Mesendoderm (in vitro differentiated cells): ENCODE data around the gene CDK14.
A peak's percentile ranks its signal among the peaks of the same experiment; 100 is the strongest.

Source experiments
- DNase-seq: peaks from one replicate; pipeline ENCODE4 v3.0.0; 2013
- H2AK5ac ChIP-seq: 2 replicates; pipeline ENCODE4 v1.6.1; 2013; ENCODE audit warnings: low read length, inconsistent platforms
- H2BK120ac ChIP-seq: 2 replicates; pipeline ENCODE4 v1.6.1; 2013; ENCODE audit warnings: low read depth, mild to moderate bottlenecking, low read length, moderate library complexity, mixed read lengths
- H2BK15ac ChIP-seq: replicated peaks from 2 replicates; pipeline ENCODE4 v1.6.1; 2013; ENCODE audit warnings: low read depth, mild to moderate bottlenecking, moderate library complexity
- H2BK5ac ChIP-seq: 2 replicates; pipeline ENCODE4 v1.6.1; 2013; ENCODE audit warnings: low read length, inconsistent platforms
- H3K18ac ChIP-seq: 2 replicates; pipeline ENCODE4 v1.6.1; 2013; ENCODE audit warnings: mild to moderate bottlenecking, low read length, mixed read lengths
- H3K23ac ChIP-seq: one replicate; pipeline ENCODE4 v1.6.1; 2013; ENCODE audit warnings: low read length
- H3K27ac ChIP-seq: 2 replicates; pipeline ENCODE4 v1.5.1; 2013; ENCODE audit warnings: low read depth, mild to moderate bottlenecking, inconsistent platforms, low read length, moderate library complexity
- H3K27me3 ChIP-seq: 2 replicates; pipeline ENCODE4 v1.6.1; 2013; ENCODE audit warnings: low read length, control low read depth, mild to moderate bottlenecking, inconsistent platforms; ENCODE audit not compliant: insufficient read depth, poor library complexity
- H3K36me3 ChIP-seq: 2 replicates; pipeline ENCODE4 v1.6.1; 2013; ENCODE audit warnings: low read length, inconsistent platforms; ENCODE audit not compliant: control insufficient read depth, insufficient read depth
- H3K4ac ChIP-seq: one replicate; pipeline ENCODE4 v1.6.1; 2013; ENCODE audit warnings: low read depth, mild to moderate bottlenecking, low read length, moderate library complexity
- H3K4me1 ChIP-seq: 2 replicates; pipeline ENCODE4 v1.6.1; 2013; ENCODE audit warnings: low read depth, low read length, inconsistent platforms; ENCODE audit not compliant: control insufficient read depth
- H3K4me2 ChIP-seq: 2 replicates; pipeline ENCODE4 v1.6.1; 2013; ENCODE audit warnings: low read length
- H3K4me3 ChIP-seq: 2 replicates; pipeline ENCODE4 v1.5.1; 2013; ENCODE audit warnings: mild to moderate bottlenecking, low read length
- H3K56ac ChIP-seq: one replicate; pipeline ENCODE4 v1.6.1; 2013; ENCODE audit warnings: low read length
- H3K79me1 ChIP-seq: 2 replicates; pipeline ENCODE4 v1.6.1; 2013; ENCODE audit warnings: low read length, inconsistent platforms
- H3K79me2 ChIP-seq: 2 replicates; pipeline ENCODE4 v1.6.1; 2013; ENCODE audit warnings: mild to moderate bottlenecking, low read length; ENCODE audit not compliant: control insufficient read depth, insufficient read depth
- H3K9ac ChIP-seq: 2 replicates; pipeline ENCODE4 v1.6.1; 2013; ENCODE audit warnings: low read length, inconsistent platforms
- H4K5ac ChIP-seq: one replicate; pipeline ENCODE4 v1.6.1; 2013; ENCODE audit warnings: low read length
- H4K8ac ChIP-seq: one replicate; pipeline ENCODE4 v1.6.1; 2013; ENCODE audit warnings: low read depth, mild to moderate bottlenecking, control low read depth, low read length, moderate library complexity
- WGBS: extraction: QIAGEN DNeasy Blood & Tissue Kit; methylation state at CpG from one replicate; pipeline ENCODE4 v1.1.7; 2013; ENCODE audit warnings: low lambda C conversion rate, missing lambda C conversion rate; ENCODE audit not compliant: insufficient coverage; ENCODE audit errors: extremely low coverage; 5-methylcytosine and 5-hydroxymethylcytosine counted together

The CDK14 gene

GRCh38 chr7:90672210-90672609 lies 76.1 kb downstream of the CDK14 start:
- H3K4me3 ChIP-seq, result no peak overlapping the region
- H2BK5ac ChIP-seq, result no peak overlapping the region
- WGBS, result no CpG with 5 or more reads among the region's 2 CpGs
- H3K4ac ChIP-seq, result no peak overlapping the region
- H3K4me1 ChIP-seq, result no peaks in the 10 kb centered on the region
- no peak overlapping the region for H3K9ac ChIP-seq
- no peak overlapping the region for H3K27ac ChIP-seq
- no peak overlapping the region for H3K18ac ChIP-seq
- no peak overlapping the region for H4K8ac ChIP-seq
- H2BK15ac ChIP-seq, result no peak overlapping the region
- H4K5ac ChIP-seq, result no peak overlapping the region
- H3K79me2 ChIP-seq, result peaks cover 4% of the 10 kb centered on the region
- no peak overlapping the region for H3K23ac ChIP-seq
- peaks cover 5% of the 10 kb centered on the region for H3K79me1 ChIP-seq
- H2BK120ac ChIP-seq, result no peak overlapping the region
- DNase-seq, result no peak
- no peaks in the 10 kb centered on the region for H3K36me3 ChIP-seq
- H3K4me2 ChIP-seq, result no peak overlapping the region
- no peaks in the 10 kb centered on the region for H3K27me3 ChIP-seq
- no peak overlapping the region for H2AK5ac ChIP-seq
- no peak overlapping the region for H3K56ac ChIP-seq

DNA sequence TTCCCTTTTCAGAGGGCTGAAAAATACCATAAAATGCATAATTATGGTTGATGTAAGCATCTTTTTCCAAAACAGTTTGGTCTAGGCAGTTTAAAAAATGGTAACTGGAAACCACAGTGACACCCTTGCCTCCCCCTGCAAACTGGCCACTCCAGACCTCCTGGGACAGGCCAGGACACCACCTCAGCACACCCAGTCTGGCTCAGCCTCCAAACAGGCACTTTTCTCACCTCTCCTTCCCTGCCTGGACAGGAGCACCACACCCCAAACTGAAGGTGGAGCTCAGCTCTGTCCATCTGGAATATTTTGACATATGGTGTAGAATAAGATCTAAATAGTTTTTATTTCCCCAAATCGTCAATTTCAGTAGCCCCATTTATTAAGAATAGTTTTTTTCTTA lies 78.5 kb downstream of the CDK14 start:
- H3K79me2 ChIP-seq, result peaks cover 2% of the 10 kb centered on the region
- no peak overlapping the region for H3K4me2 ChIP-seq
- no peak overlapping the region for H3K27ac ChIP-seq
- no peak overlapping the region for H4K5ac ChIP-seq
- no peaks in the 10 kb centered on the region for H3K36me3 ChIP-seq
- H3K9ac ChIP-seq, result no peak overlapping the region
- no peak overlapping the region for H3K4me3 ChIP-seq
- H3K27me3 ChIP-seq, result no peaks in the 10 kb centered on the region
- no peak overlapping the region for H3K56ac ChIP-seq
- H2AK5ac ChIP-seq, result no peak overlapping the region
- H3K4ac ChIP-seq, result no peak overlapping the region
- H3K23ac ChIP-seq, result no peak overlapping the region
- H3K79me1 ChIP-seq, result peaks cover 3% of the 10 kb centered on the region
- H4K8ac ChIP-seq, result no peak overlapping the region
- H2BK5ac ChIP-seq, result no peak overlapping the region
- peaks cover 4% of the 10 kb centered on the region for H3K4me1 ChIP-seq
- no peak overlapping the region for H3K18ac ChIP-seq
- no peak for DNase-seq
- H2BK15ac ChIP-seq, result no peak overlapping the region
- no peak overlapping the region for H2BK120ac ChIP-seq
- WGBS, result no CpG with 5 or more reads among the region's 1 CpG

DNA sequence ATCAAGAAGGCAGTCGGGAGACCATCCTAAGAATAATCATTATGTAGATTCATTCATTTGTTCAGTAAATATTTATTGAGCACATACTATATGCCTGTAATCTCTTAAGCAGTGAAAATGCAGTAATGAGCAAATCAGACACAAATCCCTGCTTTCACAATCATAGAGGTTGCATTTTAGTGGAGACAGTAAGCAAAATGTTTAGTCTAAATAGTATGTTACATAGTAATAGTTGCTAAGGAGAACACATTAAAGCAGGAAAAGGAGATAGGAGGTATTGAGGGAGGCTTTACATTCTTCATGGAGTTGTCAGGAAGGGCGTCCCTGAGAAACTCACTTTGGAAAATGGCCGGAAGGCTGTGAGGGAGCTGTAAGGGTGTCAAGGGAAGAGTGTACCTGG lies 79.9 kb downstream of the CDK14 start:
- Histone ChIP-seq H3K4me3 (no peak overlapping the region), H2BK120ac (no peak overlapping the region), H2AK5ac (no peak overlapping the region), H4K5ac (no peak overlapping the region), H3K4me1 (peaks cover 4% of the 10 kb centered on the region), H3K27me3 (no peaks in the 10 kb centered on the region), H3K27ac (no peak overlapping the region), H3K4ac (no peak overlapping the region), H3K79me2 (peaks cover 2% of the 10 kb centered on the region), H3K23ac (no peak overlapping the region), H3K56ac (no peak overlapping the region), H3K9ac (no peak overlapping the region), H2BK15ac (no peak overlapping the region), H3K18ac (no peak overlapping the region), H4K8ac (no peak overlapping the region), H3K79me1 (peaks cover 3% of the 10 kb centered on the region), H2BK5ac (no peak overlapping the region), H3K36me3 (no peaks in the 10 kb centered on the region), H3K4me2 (no peak overlapping the region)
- DNase-seq, result no peak
- WGBS, result no CpG with 5 or more reads among the region's 3 CpGs

DNA sequence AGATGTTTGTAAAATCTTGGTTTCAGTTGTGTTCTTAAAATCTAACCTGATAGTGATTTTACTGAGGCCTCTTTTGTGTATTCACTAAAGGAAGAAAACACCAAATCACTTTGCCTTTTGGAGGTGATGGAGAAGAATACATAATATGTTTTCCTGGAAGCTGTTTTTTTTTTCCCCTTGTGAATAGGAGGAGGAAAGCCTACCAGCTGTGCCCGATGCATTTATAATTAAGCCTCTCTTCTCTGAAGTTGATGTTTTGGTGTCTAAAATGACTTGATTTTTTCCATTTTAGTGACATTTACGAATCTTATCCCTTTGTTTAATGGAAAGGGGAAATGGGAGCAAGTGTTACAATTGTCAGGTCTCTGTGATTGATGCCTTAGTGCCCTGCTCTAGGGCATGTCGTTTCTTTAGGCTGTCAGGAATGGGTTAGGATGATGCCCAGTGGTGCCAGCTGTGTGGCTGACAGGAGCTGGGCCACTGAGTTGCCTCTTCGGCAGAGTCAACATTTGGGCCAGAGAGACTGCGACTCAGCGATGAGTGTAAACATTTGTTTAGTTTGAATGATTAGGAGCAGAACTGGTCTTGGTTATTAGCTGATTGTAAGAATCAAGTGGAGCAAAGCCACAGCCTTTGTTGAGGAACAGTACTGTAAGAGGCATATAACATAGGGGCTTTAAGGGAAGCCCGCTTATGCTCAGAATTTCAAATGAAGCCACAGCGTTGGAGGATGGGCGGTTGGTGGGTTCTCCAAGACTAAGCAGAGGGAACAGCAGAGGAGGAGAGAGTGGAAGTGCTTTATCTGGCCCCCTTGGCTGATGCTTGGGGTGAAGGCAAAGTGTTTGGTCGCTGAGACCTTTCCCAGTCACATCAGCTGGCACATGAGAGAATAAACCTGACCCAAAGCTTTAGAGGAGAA lies 81.6 kb downstream of the CDK14 start:
- Histone ChIP-seq H3K4me3 (no peak overlapping the region), H3K18ac (no peak overlapping the region), H3K23ac (no peak overlapping the region), H3K56ac (no peak overlapping the region), H4K8ac (no peak overlapping the region), H3K4me1 (peaks cover 4% of the 10 kb centered on the region), H2BK120ac (peak overlapping the region; percentile 74), H2AK5ac (no peak overlapping the region), H3K79me1 (peaks cover 4% of the 10 kb centered on the region), H3K4ac (no peak overlapping the region), H2BK15ac (no peak overlapping the region), H4K5ac (no peak overlapping the region), H3K27ac (no peak overlapping the region), H3K27me3 (no peaks in the 10 kb centered on the region), H3K9ac (no peak overlapping the region), H3K4me2 (no peak overlapping the region), H2BK5ac (no peak overlapping the region), H3K79me2 (peaks cover 2% of the 10 kb centered on the region), H3K36me3 (no peaks in the 10 kb centered on the region)
- WGBS, result no CpG with 5 or more reads among the region's 10 CpGs
- DNase-seq, result no peak

DNA sequence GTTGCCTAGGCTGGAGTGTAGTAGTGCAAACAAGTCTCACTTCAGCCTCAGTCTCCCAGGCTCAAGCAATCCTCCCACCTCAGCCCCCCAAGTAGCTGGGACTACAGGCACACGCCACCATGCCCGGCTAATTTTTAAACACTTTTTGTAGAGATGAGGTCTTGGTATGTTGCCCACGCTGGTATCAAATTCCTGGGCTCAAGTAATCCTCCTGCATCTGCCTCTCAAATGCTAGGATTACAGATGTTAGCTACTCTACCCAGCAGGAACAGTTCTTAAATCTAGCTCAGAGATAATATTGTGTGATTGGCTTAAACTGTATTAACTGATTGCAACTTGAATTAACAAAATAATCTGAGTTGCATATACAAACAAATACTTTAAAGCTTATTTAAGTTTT lies 82.9 kb downstream of the CDK14 start:
- Histone ChIP-seq H3K4me2 (no peak overlapping the region), H3K56ac (no peak overlapping the region), H3K4me3 (no peak overlapping the region), H3K27ac (no peak overlapping the region), H3K4me1 (peaks cover 4% of the 10 kb centered on the region), H3K4ac (no peak overlapping the region), H2BK15ac (no peak overlapping the region), H2BK5ac (no peak overlapping the region), H4K5ac (no peak overlapping the region), H2BK120ac (no peak overlapping the region), H3K9ac (no peak overlapping the region), H4K8ac (no peak overlapping the region), H3K36me3 (no peaks in the 10 kb centered on the region), H3K79me1 (peaks cover 5% of the 10 kb centered on the region), H2AK5ac (no peak overlapping the region), H3K79me2 (peaks cover 2% of the 10 kb centered on the region), H3K23ac (no peak overlapping the region), H3K18ac (no peak overlapping the region), H3K27me3 (no peaks in the 10 kb centered on the region)
- peak; percentile 46 for DNase-seq
- no CpG with 5 or more reads among the region's 3 CpGs for WGBS

GRCh38 chr7:90680484-90680883 lies 84.4 kb downstream of the CDK14 start:
- no peak overlapping the region for H4K8ac ChIP-seq
- no peak overlapping the region for H3K9ac ChIP-seq
- peaks cover 5% of the 10 kb centered on the region for H3K79me1 ChIP-seq
- no peak overlapping the region for H2BK120ac ChIP-seq
- H3K4me1 ChIP-seq, result peaks cover 4% of the 10 kb centered on the region
- no peak overlapping the region for H3K4me2 ChIP-seq
- H3K4ac ChIP-seq, result no peak overlapping the region
- H3K23ac ChIP-seq, result no peak overlapping the region
- H2BK15ac ChIP-seq, result no peak overlapping the region
- H2AK5ac ChIP-seq, result no peak overlapping the region
- no peak overlapping the region for H3K4me3 ChIP-seq
- H4K5ac ChIP-seq, result no peak overlapping the region
- H3K18ac ChIP-seq, result no peak overlapping the region
- no peak overlapping the region for H3K27ac ChIP-seq
- WGBS, result no CpG with 5 or more reads among the region's 4 CpGs
- DNase-seq, result no peak
- H3K79me2 ChIP-seq, result peaks cover 2% of the 10 kb centered on the region
- no peaks in the 10 kb centered on the region for H3K36me3 ChIP-seq
- no peaks in the 10 kb centered on the region for H3K27me3 ChIP-seq
- no peak overlapping the region for H2BK5ac ChIP-seq
- no peak overlapping the region for H3K56ac ChIP-seq
